Ovary (tissue), 9 donors: ENCODE data around the gene AKT1S1. TPM values are rescaled to one million over a fixed set of nuclear protein-coding genes. Genes with fewer than 3 reads are reported as not detected.
A peak's percentile ranks its signal among the peaks of the same experiment; 100 is the strongest.

Source experiments
- DNase-seq, 5 donors: peaks; one replicate each; pipeline ENCODE4 v3.0.0-alpha.2; 2019 to 2020
- H3K27ac ChIP-seq, 2 donors: fragments of 200-600 bp; one replicate each; pipeline versions ENCODE4 v1.5.1 to v1.8.0; 2019 to 2022
- H3K27me3 ChIP-seq: fragments of 200-600 bp; one replicate; pipeline ENCODE4 v1.8.0; 2022
- H3K36me3 ChIP-seq: fragments of 200-600 bp; sonication (generic); one replicate; pipeline ENCODE4 v1.5.1; 2019
- H3K4me1 ChIP-seq: one replicate; pipeline ENCODE4 v1.8.1; 2013; ENCODE audit warnings: mild to moderate bottlenecking, moderate library complexity; ENCODE audit not compliant: insufficient read depth
- H3K4me3 ChIP-seq: fragments of 200-600 bp; sonication (generic); one replicate; pipeline ENCODE4 v1.5.1; 2017
- H3K9me3 ChIP-seq, 2 donors: fragments of 200-600 bp in 1 of 2; sonication (generic) in 1 of 2; one replicate each; pipeline versions ENCODE4 v1.5.1 to v1.8.1; 2013 to 2019; ENCODE audit warnings: mild to moderate bottlenecking in 1 of 2, moderate library complexity in 1 of 2
- EP300 ChIP-seq: sonication (generic); formaldehyde crosslinking; IDR thresholded peaks from one replicate; pipeline ENCODE4 v1.6.1; 2017; ENCODE audit warnings: antibody characterized with exemption
- POLR2A ChIP-seq: fragments of 450-650 bp; IDR thresholded peaks from one replicate; pipeline ENCODE4 v1.6.1; 2017; ENCODE audit warnings: antibody characterized with exemption, mild to moderate bottlenecking, moderate library complexity
- WGBS, 3 donors: extraction: QIAGEN DNeasy Blood & Tissue Kit in 1 of 3; methylation state at CpG; one replicate each; pipeline versions ENCODE4 v1.1.5 to v1.1.7; 2013 to 2017; 5-methylcytosine and 5-hydroxymethylcytosine counted together
- intact Hi-C, 4 donors: fragments of 100-400 bp; cut with DNase I; formaldehyde crosslinking; loops; one replicate each; pipeline versions ENCODE4 v1.11.0 to v1.15.1; 2022 to 2023
- polyA plus RNA-seq, 2 donors: library from polyadenylated mRNA; stranded (reverse); fragments of 200-250 nt in 1 of 2; fragments of 350-450 nt in 1 of 2; fragmentation: Illumina TruSeq in 1 of 2; extraction: RNeasy Lipid Tissue Mini Kit (QIAGEN cat#74804) in 1 of 2; gene quantifications; one replicate each; pipeline ENCODE4 v1.2.3, GENCODE V29; 2013 to 2014
- total RNA-seq, 7 donors: library from RNA; depleted of rRNA in 2 of 7; stranded (reverse); fragments of >200 nt in 2 of 7; fragmentation: NEBNext Ultra II Directional in 3 of 7; extraction: Animal tissue kit (Norgen Biotek cat#: 25700) in 3 of 7; gene quantifications; one replicate each; pipeline versions ENCODE4 v1.1.0 to v1.2.4, GENCODE V29; 2016 to 2023
- TF ChIP-seq, protein P1 (sequence below), 3 donors: fragments of 450-650 bp in 2 of 3; fragments of 200-600 bp in 1 of 3; IDR thresholded peaks; one replicate each; pipeline versions ENCODE4 v1.5.1 to v1.8.0; 2016 to 2022; ENCODE audit warnings: antibody characterized with exemption in 3 of 3, mild to moderate bottlenecking in 1 of 3
- donor health status: DM: no; HTN: no; CAD: no; lungs with moderate emphysema.
- donor health status: DM: no; HTN: no; CAD: no.
- donor health status: Bipolar disorder and iron deficiency.
- donor health status: DM: yes; HTN: yes; CAD: no.
- donor health status: DM: no; HTN: no; CAD: no.
- donor health status: DM: yes; HTN: yes; CAD: no.

AKT1S1 gene
- total and polyA plus RNA-seq, 9 donors: 10.6 to 45.3 (median 30.0) TPM

- Histone ChIP-seq H3K9me3 (no peaks in the 10 kb centered on the region), H3K36me3 (no peaks in the 10 kb centered on the region), H3K4me1 (peaks cover 3% of the 10 kb centered on the region), H3K4me3 (peak overlapping the region; percentile 85), H3K27ac (peak overlapping the region in 1 of 2 donors; percentile 21), H3K27me3 (no peaks in the 10 kb centered on the region)
- 76 to 85% (median 78%) methylated on average over 4 of the region's 4 CpGs for WGBS, 3 donors
- peak in 3 of 5 donors; percentile 23 to 44 (median 39) for DNase-seq
- intact Hi-C loops: no loop called here
- TF ChIP-seq EP300 (no peak), POLR2A (no peak)
- TF ChIP-seq, protein P1, sequence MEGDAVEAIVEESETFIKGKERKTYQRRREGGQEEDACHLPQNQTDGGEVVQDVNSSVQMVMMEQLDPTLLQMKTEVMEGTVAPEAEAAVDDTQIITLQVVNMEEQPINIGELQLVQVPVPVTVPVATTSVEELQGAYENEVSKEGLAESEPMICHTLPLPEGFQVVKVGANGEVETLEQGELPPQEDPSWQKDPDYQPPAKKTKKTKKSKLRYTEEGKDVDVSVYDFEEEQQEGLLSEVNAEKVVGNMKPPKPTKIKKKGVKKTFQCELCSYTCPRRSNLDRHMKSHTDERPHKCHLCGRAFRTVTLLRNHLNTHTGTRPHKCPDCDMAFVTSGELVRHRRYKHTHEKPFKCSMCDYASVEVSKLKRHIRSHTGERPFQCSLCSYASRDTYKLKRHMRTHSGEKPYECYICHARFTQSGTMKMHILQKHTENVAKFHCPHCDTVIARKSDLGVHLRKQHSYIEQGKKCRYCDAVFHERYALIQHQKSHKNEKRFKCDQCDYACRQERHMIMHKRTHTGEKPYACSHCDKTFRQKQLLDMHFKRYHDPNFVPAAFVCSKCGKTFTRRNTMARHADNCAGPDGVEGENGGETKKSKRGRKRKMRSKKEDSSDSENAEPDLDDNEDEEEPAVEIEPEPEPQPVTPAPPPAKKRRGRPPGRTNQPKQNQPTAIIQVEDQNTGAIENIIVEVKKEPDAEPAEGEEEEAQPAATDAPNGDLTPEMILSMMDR (IDR thresholded peaks at IDR 0.05): no peak
Measured at GRCh38 chr19:49875177-49875576, 2.0 kb downstream of the AKT1S1 start.

- peak in 3 of 5 donors; percentile 26 to 39 (median 34) for DNase-seq
- 88 to 91% (median 89%) methylated on average over 11 of the region's 11 CpGs for WGBS, 3 donors
- intact Hi-C loops: no loop called here
- H3K27me3 ChIP-seq: no peaks in the 10 kb centered on the region
- no peaks in the 10 kb centered on the region for H3K9me3 ChIP-seq
- TF ChIP-seq, protein P1 (IDR thresholded peaks at IDR 0.05): no peak
- TF ChIP-seq POLR2A (no peak), EP300 (no peak)
- peaks cover 6% of the 10 kb centered on the region for H3K4me1 ChIP-seq
- H3K27ac ChIP-seq: peak overlapping the region in 1 of 2 donors; percentile 21
- no peak overlapping the region for H3K4me3 ChIP-seq
- no peaks in the 10 kb centered on the region for H3K36me3 ChIP-seq
Measured at GRCh38 chr19:49874503-49875157, 2.5 kb downstream of the AKT1S1 start.

DNA sequence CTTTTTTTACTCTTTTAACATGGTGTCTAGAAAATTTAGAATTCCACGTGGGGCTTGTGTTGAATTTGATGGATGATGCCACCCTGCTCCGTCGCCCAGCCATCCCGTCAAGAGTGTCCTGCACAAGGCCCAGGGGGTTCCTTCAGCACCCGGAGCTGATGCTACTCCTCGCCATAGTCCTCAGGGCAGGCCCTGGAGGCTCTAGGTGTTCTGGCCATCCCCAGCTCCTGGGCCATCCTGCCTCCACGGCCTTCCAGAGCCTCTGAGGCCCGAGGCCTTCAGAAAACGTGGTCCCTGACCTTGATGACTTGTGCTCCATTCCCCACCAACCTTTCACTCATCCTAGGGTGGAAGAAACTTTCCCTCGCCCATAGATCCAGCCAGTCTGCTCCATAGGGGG is 3.3 kb downstream of the AKT1S1 start:
- intact Hi-C loops: no loop called here
- Histone ChIP-seq H3K27ac (no peak overlapping the region), H3K27me3 (no peaks in the 10 kb centered on the region), H3K4me1 (peaks cover 8% of the 10 kb centered on the region), H3K4me3 (no peak overlapping the region), H3K36me3 (no peaks in the 10 kb centered on the region), H3K9me3 (no peaks in the 10 kb centered on the region)
- TF ChIP-seq, protein P1 (IDR thresholded peaks at IDR 0.05): no peak
- no peak for TF ChIP-seq POLR2A
- no peak for TF ChIP-seq EP300
- WGBS, 3 donors: 76 to 81% (median 81%) methylated on average over 10 of the region's 10 CpGs
- DNase-seq: peak in 3 of 5 donors; percentile 30 to 43 (median 32)

GRCh38 chr19:49873129-49873521 is 4.0 kb downstream of the AKT1S1 start:
- Histone ChIP-seq H3K4me3 (no peak overlapping the region), H3K27ac (no peak overlapping the region), H3K36me3 (no peaks in the 10 kb centered on the region), H3K9me3 (no peaks in the 10 kb centered on the region), H3K4me1 (peaks cover 14% of the 10 kb centered on the region), H3K27me3 (no peaks in the 10 kb centered on the region)
- peak in 4 of 5 donors; percentile 34 to 53 (median 46) for DNase-seq
- intact Hi-C loops: no loop called here
- 85 to 89% (median 88%) methylated on average over 25 to 29 of the region's 29 CpGs for WGBS, 3 donors
- TF ChIP-seq EP300 (no peak), POLR2A (no peak)
- TF ChIP-seq, protein P1 (IDR thresholded peaks at IDR 0.05): no peak
